Stimulated activated naive CD8-positive, alpha-beta T cell treated with anti-CD3 and anti-CD28 coated beads, Interleukin-15, Interleukin-2, amounts not matched to agents 100 U/mL and 50 U/mL, for 24 hours (primary cell): ENCODE data around the gene ZBBX.

ENCODE experiments used
- ATAC-seq: fragments of 150-1000 bp; cut with Tn5 transposase; one replicate; pipeline ENCODE4 v1.10.0; 2021
- DNase-seq: peaks from one replicate; pipeline ENCODE4 v3.0.0; 2021

The ZBBX gene

GRCh38 chr3:167305340-167305890 lies 74.7 kb downstream of the ZBBX start:
- no peak for ATAC-seq

DNA sequence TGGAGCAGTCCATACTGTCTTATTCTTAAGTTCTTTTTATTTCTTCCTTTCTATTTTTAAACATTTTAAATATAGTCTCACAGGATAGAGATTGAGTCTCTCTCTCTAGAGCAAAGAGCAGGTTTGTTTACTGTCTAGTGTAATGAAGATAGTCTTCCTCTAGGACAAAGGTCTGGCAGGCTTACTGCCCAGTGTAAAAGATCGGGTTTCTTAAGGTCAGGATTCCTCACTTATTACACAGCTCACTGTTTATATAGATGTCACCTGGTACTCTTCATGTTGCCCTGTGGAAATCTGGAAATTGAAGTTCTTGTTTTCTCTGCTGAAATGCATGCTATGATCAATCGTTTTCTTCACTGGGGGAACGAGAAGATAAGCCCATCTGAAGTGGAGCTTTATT lies 76.0 kb downstream of the ZBBX start:
- DNase-seq: no peak
- no peak for ATAC-seq

More at GRCh38 chr3:167305340-167305890, 74.7 kb downstream of the ZBBX start:
- DNase-seq: no peak

GRCh38 chr3:167302678-167303077 lies 77.4 kb downstream of the ZBBX start:
- no peak for ATAC-seq

GRCh38 chr3:167300207-167300606 lies 79.9 kb downstream of the ZBBX start:
- ATAC-seq: no peak

More at GRCh38 chr3:167302678-167303077, 77.4 kb downstream of the ZBBX start:
- no peak for DNase-seq

DNA sequence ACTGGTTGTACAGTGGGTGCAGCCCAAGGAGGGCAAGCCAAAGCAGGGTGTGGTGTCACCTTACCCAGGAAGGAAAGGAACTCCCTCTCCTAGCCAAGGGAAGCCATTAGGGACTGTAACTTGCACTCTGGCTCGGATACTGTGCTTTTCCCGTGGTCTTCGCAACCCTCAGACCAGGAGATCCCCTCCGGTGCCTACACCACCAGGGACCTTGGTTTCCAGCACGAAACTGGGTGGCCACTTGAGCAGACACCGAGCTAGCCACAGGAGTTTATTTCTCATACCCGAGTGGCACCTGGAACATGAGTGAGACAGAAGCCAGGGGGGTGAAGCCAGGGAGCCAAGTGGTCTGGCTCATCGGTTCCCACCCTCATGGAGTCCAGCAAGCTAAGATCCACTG lies 90.7 kb downstream of the ZBBX start:
- ATAC-seq: no peak
- DNase-seq: no peak

More at GRCh38 chr3:167300207-167300606, 79.9 kb downstream of the ZBBX start:
- no peak for DNase-seq

- DNase-seq: no peak
- no peak for ATAC-seq
These were observed 91.4 kb downstream of the ZBBX start for GRCh38 chr3:167288737-167289136.

GRCh38 chr3:167287308-167287707 lies 92.8 kb downstream of the ZBBX start:
- ATAC-seq (no peak), DNase-seq (no peak)

- ATAC-seq (no peak), DNase-seq (no peak)
These were observed 105.8 kb downstream of the ZBBX start for GRCh38 chr3:167274141-167274874.

DNA sequence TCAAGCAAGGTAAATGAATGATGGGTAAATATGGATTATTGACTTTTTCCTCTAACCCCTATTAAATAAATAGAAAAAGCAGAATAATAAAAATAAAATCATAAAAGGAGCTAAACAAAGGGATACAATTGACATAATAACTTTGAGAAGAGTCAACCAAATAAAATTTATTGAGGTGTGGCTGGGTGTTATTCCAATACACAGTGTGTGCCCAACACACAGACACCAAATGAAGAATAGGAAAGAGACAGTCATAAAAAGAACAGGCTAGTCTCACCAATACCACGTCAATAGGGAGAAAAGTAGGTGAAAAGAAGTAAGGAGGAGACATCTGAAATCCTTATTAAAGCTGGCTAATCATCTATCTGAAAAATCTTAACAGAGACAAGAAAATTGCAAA lies 127.1 kb downstream of the ZBBX start:
- ATAC-seq: no peak
- no peak for DNase-seq

GRCh38 chr3:167251678-167252077 lies 128.4 kb downstream of the ZBBX start:
- DNase-seq (no peak), ATAC-seq (no peak)

GRCh38 chr3:167246252-167246651 lies 133.8 kb downstream of the ZBBX start:
- DNase-seq (no peak), ATAC-seq (no peak)

- no peak for DNase-seq
- no peak for ATAC-seq
These were observed 138.8 kb downstream of the ZBBX start for GRCh38 chr3:167241048-167241845.

- DNase-seq: no peak
- ATAC-seq: no peak
These were observed 152.0 kb downstream of the ZBBX start for GRCh38 chr3:167228135-167228534.

DNA sequence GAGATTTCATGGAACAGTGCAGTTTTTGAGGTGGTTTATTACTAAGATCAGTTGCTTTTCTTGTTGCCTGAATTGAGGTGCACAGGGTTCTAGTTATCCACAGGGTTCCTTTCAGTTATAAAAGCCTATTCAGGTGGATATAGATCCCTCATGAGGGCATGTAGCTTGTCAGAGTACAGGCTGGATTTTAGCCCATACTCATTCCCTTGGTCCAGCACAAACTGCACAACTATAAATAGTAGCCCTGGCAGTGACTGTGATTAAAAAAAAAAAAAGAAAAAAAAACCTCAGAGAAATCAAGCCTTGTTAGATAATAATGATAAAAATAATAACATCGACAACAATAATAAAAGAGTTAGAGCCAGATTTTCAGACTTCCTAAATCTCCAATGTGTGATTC lies 154.3 kb downstream of the ZBBX start:
- no peak for DNase-seq
- no peak for ATAC-seq

- ATAC-seq (no peak), DNase-seq (no peak)
These were observed 171.1 kb downstream of the ZBBX start for GRCh38 chr3:167209011-167209410.

- no peak for ATAC-seq
- DNase-seq: no peak
These were observed 177.0 kb downstream of the ZBBX start for GRCh38 chr3:167203062-167203461.

- DNase-seq (no peak), ATAC-seq (no peak)
These were observed 181.0 kb downstream of the ZBBX start for GRCh38 chr3:167198949-167199600.
